ENCODE results near the gene SKOR1. TPM values are rescaled to one million over a fixed set of nuclear protein-coding genes. Genes with fewer than 3 reads are reported as not detected.

The SKOR1 gene
- total RNA-seq, 1 experiment from 2014 or later: 0.22 TPM

- no peak for TF ChIP-seq ZNF423 (CRISPR knock-in tag; IDR thresholded peaks at IDR 0.05)
- no peak for TF ChIP-seq ZNF121 (CRISPR knock-in tag; IDR thresholded peaks at IDR 0.05)
- TF ChIP-seq CDX4 (CRISPR knock-in tag; IDR thresholded peaks at IDR 0.05; ENCODE audit: borderline replicate concordance): no peak
These were observed 44.4 kb downstream of the SKOR1 start (continued) for GRCh38 chr15:67869701-67870100.

- TF ChIP-seq ZNF281 (CRISPR knock-in tag; IDR thresholded peaks at IDR 0.05) (no peak), TCF7 (CRISPR knock-in tag; IDR thresholded peaks at IDR 0.05; ENCODE audit: low read depth) (no peak), ZNF416 (CRISPR knock-in tag; IDR thresholded peaks at IDR 0.05) (no peak), PREB (CRISPR knock-in tag; IDR thresholded peaks at IDR 0.05; ENCODE audit: borderline replicate concordance) (no peak), GABPB1 (CRISPR knock-in tag; IDR thresholded peaks at IDR 0.05) (no peak), RELA (CRISPR knock-in tag; IDR thresholded peaks at IDR 0.05; ENCODE audit: borderline replicate concordance) (no peak), ATF1 (CRISPR knock-in tag; IDR thresholded peaks at IDR 0.05) (no peak), TEAD1 (CRISPR knock-in tag; IDR thresholded peaks at IDR 0.05) (no peak), ARID4B (CRISPR knock-in tag; IDR thresholded peaks at IDR 0.05; ENCODE audit: borderline replicate concordance) (no peak), MXD4 (CRISPR knock-in tag; IDR thresholded peaks at IDR 0.05; ENCODE audit: borderline replicate concordance) (no peak), ETV6 (CRISPR knock-in tag; IDR thresholded peaks at IDR 0.05) (no peak), NFATC4 (CRISPR knock-in tag; IDR thresholded peaks at IDR 0.05) (no peak)
- ATAC-seq: no peak
- ChIA-PET POLR2A (no interaction called here), CTCF (no interaction called here)
- Mint-ChIP-seq H3K36me3 (peaks cover 12% of the 10 kb centered on the region), H3K9me3 (peaks cover 35% of the 10 kb centered on the region), H3K27me3 (ENCODE audit: low read depth) (peaks cover 5% of the 10 kb centered on the region), H3K27ac (no peak overlapping the region), H3K4me3 (no peak overlapping the region), H3K4me1 (peaks cover 4% of the 10 kb centered on the region)
- DNase-seq (ENCODE audit: low spot score): no peak
These were observed 45.6 kb downstream of the SKOR1 start for GRCh38 chr15:67870868-67871408.

- H3K27me3 Mint-ChIP-seq (ENCODE audit: low read depth): peaks cover 5% of the 10 kb centered on the region
- CTCF ChIA-PET: no interaction called here
- H3K36me3 Mint-ChIP-seq: peaks cover 12% of the 10 kb centered on the region
- no peaks in the 10 kb centered on the region for H3K4me1 Mint-ChIP-seq
- no peak overlapping the region for H3K27ac Mint-ChIP-seq
- ATAC-seq (no peak), DNase-seq (ENCODE audit: low spot score) (no peak)
- POLR2A ChIA-PET: no interaction called here
- H3K9me3 Mint-ChIP-seq: peaks cover 37% of the 10 kb centered on the region
- no peak overlapping the region for H3K4me3 Mint-ChIP-seq
- no peak for TF ChIP-seq ATF6 (CRISPR knock-in tag; IDR thresholded peaks at IDR 0.05)
These were observed 48.5 kb downstream of the SKOR1 start for GRCh38 chr15:67873777-67874176.

Measured in WTC11 (cell line).